GM19351 (cell line): ENCODE measurements around the gene HOXA3.

ENCODE experiments used
- ATAC-seq: cut with Tn5 transposase; IDR thresholded peaks from one replicate; pipeline ENCODE4 v1.9.1; 2021; ENCODE audit warnings: mild to moderate bottlenecking, moderate library complexity; ENCODE audit not compliant: unreplicated experiment

Gene HOXA3

DNA sequence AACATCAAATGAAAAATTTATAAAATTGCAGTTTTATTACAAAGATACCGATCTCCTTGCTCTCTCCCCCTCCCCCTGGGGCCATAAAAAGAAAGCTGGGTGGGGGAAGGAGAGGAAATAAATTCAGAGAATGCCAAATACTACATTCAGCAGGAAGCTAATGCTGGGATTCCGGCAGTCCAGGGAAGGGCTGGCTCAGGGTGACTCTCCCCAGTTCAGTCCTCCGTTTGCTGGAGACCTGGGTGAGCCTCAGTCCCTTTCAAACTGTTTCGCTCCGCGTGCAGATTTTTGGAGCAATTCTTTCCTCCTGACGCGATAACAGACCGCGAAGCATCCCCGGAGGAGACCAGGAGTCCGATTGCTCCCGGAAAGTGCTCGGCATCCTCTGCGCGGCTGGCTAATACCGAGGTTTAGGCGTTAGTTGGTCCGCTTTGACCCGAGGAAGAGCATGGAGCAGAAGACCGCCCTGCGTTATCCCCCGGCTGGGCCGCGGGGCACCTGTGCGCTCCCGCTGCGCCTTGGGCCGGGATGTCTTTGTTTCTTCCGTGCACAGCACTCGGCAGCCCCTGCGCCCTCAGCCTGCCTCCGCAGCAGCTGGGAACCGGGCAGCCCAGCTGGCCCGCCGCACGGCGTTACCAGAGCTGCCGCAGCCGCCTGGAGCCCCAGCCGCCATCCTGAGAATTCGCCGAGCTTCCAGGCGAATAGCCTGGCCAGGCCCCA is 46.0 kb downstream of the HOXA3 start:
- no peak for ATAC-seq

DNA sequence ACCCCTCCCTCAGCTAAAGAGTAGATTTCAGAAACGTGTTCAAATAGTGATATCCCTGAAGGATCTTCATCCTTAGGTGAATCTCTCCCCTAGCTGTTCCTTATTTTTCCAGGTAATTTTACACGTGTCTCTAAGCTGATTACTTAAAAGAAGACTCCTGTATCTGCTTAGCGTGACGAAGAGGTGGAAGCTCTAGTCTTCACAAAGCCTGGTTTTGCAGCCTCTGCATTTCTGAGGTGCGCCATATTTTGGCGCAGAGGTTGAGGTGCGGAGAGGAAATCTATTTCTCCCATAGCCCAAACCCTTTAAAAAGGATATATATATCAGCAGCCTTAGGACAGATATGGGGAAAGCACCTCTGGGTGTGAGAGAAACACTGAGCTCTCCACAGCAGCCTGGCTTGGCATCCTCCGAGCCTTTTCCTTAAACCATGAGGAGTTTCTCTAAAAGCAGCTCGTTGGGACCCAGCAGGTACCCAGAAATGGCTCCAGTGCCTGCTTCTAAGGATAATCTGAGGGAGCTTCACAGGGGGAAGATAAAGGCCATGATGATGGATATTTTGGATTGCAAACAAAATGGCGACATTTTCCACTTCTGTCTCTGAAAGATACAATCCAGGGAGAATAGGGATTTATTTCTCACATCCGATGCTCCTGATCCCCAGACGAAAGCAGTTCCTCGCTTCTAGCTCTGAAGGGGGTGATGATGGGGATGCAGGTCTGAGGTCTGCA is 46.9 kb downstream of the HOXA3 start:
- no peak for ATAC-seq

DNA sequence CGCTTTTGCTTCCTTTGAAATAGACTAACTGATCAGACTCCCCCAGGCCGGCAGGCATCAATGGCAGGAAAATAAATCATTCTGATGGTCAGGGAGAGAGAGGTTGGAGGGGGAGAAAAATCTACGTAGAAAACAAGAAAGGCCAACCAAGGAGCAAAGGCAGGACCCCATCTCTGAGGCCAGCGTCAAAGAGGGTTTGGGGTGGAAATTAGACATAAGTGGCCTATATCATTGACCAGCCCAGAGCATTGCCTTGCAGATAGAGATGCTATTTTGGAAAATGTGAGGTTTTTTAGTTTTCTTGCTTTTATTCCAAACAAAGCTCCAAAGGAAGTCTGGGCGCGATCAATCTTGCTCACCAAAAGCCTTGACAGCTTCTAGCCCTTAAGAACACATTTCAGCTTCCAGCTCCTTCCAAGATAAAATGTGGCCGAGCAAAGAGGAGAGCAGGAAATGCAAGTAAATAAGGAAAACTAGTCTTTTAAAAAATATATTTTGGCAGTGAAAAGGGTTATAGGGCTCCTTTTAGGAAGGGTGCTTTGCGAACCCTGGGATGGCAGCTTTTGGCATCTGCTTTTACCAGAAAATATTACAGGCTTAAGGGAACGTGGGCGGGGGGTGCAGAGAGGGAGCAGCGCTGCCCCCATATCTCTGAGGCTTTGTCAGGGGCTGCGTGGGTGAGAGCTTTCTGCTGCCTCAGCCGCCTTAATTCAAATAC is 47.9 kb downstream of the HOXA3 start:
- ATAC-seq: no peak

DNA sequence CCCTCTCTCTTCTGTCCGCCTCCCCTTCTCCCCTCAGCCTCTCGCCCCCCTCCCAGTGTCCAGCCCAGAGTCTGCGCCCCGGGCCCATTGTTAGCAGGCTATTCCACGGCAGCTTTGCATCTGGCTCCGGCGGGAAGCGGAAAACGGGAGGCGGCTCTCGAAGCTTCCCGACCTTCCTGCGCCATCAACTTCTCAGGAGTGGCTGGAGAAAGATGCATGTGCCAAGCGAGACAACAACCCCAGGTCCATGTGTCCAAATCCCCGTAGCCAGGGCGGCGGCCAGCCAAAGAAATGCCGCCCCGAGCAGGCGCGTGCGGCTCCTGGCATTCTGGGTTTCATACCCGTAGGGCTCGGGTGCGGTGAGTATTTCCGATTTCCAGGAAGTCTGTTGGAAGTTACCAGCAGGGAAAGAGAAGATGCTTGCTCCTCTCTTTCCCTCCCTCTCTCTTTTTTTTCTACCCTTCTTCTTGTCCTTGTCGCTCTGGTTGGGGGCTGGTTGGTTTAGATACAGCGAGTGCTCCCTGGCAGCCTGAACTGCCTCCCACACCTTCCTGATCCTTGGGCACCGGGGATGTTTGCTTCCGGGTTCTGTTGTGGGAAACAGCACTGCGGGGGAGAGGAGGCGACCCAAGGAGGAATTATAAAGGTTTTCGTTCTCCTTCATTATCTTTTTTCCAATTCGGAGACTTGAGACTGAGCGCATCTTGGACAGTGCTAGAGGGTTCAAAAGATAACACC is 48.7 kb downstream of the HOXA3 start:
- no peak for ATAC-seq

DNA sequence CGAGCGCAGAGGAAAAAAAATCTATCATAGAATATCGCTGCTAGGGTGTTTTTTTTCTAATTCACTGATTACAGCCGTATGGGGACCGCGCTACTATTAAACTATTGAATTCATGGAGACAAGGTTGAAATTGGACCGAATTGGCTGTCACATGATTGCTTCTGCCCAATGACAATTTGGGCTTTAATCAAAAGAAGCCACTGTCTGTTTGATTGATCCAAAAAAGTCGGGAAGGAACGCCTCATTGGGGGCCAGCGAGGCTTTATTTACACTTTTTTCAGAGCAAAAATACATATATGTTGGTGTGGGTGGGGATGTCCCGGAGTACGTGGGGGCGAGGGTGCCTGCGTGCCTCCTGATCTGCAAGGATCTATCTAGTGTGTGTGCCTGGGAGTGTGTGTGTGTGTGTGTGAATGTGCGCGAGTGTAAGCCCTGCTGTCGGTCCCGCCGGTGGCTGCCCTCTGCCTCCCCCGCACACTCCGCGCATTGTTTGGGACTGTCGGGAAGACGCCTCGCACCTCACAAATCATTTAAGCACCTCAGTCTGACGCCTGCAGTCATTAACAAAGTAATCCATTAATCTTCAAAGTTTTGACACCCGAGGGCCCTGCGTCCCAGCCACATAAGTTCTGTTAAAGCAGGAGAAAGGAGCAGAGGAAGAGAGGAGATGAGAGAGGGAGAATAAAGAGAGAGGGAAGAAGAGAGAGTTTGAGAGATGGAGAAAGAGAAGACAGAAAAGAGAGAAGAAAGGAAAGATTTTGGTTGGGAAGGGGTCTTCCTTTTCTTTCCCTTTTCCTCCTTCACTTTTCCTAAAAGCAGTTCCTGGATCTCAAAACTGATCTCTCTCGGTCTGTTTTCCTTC is 49.6 kb downstream of the HOXA3 start, which contains the start of gene HOXA2:
TSS of gene HOXA2 (minus strand) at position 103 of the 862 bp plus-strand sequence. CDS start 183 bp downstream, outside the sequence.
- ATAC-seq: no peak

DNA sequence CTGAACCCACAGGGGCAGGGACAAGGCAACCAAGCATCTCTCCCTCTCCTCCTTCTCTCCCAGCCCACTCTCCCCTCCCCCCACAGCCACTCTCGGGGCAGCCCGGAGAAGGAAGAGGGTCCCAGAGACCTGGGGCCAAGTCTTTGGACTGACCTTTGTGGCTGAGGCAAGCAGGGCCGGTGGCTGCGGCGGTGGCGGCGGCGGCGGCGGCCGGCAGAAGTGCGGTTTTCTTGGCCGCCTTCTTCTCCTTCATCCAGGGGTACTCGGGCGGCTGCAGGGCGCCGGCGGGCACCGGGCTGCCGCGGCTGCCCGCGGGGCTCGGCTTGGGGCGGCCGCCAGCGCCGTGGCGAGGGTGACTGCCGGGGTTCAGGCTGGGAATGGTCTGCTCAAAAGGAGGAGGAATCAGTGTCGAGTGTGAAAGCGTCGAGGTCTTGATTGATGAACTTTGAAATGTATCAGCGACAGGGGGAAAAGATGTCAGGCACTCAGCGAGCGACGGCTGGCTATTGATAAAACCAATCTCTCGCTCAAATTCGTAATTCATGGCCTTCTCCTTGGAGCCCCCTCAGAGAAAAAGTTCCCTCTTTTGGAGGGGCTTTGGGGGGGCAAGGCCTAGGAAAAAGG is 50.3 kb downstream of the HOXA3 start:
- ATAC-seq: no peak

DNA sequence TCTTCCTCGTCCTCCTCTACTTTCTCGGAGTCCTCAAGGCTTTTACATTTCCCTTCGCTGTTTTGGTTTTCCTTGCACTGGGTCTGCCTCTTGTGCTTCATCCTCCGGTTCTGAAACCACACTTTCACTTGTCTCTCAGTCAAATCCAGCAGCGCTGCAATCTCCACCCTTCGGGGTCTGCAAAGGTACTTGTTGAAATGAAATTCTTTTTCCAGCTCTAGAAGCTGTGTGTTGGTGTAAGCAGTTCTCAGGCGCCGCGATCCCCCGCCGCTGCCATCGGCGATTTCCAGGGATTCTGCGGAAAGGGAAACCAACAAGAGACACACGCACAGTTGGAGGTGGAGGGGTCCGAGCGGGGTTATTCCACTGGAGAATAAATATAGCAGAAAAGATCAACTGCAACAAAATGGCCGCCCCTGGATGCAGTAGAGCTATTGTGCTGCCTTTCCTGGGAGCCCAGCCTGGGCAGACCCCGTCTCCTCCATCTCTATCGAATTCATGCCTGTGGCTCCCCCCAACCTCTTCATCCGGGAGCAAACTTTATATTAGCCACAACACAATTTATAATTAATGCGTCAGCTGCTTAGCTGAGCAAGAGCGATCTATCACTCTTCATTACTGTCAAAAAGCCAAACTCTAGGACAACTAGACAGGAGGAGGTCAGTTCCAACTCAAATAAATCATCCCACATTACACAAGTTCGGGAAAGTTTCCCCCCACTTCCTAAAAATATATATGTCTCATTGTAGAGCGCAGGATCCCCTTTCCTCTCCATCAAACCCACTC is 51.0 kb downstream of the HOXA3 start:
- ATAC-seq: no peak

DNA sequence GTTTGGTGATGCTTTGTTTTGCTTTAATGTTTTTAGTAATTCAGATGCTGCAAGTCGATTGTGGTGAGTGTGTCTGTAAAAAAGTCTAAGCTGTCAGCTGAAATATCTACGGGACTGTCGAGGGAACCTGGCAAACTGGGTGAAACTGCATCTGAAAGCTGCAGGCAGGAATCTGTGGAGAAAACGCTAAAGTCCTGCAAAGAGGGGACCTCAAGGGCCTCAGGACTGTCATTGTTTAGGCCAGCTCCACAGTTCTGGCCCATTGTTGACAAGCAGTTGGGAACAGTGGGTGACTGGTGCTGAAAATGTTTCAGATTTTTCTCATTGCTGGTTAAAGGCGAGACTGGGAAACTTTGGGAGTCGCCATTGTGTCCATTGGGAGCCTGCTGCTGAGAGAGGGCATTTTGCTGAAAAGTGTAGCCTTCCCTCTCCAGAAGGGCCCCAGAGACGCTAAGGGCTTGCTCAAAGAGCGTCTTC is 51.7 kb downstream of the HOXA3 start:
- no peak for ATAC-seq

DNA sequence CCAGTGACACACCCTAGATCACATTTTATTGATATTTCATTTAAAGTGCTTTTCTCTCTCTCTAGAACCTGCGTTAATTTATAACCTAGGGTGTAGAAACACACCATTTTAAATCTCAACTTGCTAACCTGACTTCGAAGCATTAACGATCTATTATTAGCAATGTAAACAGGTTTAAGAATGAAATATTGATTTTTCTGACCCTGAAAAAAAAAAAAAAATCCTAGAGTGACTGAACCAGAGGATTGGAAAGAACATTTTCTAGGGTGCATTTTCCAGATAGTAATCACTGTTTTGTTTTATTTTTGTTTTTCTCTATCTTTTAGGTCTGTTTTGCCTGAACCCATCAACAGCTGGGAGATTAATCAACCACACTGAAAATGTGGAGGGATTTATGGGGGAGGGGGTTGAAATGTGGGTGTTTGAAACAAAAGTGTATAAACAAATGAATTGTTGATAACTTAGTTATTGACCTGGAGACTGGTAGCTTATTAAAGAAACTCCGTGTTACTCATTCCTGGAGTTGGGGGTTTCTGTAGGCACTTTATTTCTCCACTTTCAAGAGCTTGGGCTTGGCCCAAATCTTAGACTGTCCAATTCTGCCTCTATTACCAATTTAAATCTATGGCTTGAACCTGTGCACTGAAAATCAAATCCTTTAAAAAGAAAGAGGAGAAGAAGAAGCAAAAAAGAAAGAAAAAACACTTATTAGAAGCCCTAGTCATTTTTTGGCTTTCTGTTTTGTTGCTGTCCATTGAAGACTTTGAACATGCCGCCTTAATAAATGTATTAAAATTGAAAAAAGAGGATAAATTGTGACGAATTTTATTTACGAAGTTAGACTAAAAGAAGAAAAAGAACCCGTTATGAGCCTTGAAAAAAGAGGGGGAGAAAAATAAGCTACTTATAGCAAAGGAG is 52.7 kb downstream of the HOXA3 start:
- no peak for ATAC-seq

DNA sequence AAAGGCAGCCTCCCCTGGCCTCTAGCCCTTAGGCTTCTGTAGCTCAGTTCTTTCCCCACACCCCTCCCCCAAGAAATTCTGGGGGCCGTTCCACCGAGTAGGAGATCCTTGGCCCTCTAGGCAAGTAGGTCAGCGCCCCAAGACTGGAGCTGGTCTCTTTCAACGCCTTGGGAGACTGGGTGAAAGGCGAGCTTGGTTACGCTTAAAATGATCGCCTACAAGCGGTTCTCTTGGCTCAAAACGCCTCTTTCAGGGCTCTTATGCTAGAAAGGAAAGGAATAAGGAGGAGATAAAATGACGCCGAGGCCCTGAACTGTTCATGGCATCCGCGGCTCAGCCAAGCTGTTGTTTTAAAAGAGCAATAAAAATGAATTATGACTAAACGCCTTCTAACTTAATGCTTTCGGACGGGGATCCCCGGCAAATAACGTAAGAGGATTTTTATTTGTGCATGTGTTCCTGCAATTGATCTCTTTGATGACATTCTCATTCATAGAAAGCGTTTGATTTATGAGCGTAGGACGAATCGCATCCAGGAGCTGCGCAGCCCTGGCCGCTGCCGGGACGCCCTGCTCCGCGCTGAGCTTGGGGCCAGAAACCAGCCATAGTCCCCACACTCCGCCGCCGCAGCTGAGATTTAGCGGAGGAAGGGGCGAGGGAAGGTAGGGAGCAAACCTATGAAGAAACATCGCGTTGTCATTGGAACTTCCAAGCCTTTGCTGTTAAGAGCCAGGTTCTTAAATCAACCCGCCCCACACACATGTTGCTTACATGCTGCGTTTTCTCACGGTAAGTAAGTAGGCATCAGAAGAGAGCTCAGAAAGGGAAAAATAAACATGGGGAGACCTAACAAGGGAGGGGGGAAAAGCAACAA is 53.6 kb downstream of the HOXA3 start:
- no peak for ATAC-seq

DNA sequence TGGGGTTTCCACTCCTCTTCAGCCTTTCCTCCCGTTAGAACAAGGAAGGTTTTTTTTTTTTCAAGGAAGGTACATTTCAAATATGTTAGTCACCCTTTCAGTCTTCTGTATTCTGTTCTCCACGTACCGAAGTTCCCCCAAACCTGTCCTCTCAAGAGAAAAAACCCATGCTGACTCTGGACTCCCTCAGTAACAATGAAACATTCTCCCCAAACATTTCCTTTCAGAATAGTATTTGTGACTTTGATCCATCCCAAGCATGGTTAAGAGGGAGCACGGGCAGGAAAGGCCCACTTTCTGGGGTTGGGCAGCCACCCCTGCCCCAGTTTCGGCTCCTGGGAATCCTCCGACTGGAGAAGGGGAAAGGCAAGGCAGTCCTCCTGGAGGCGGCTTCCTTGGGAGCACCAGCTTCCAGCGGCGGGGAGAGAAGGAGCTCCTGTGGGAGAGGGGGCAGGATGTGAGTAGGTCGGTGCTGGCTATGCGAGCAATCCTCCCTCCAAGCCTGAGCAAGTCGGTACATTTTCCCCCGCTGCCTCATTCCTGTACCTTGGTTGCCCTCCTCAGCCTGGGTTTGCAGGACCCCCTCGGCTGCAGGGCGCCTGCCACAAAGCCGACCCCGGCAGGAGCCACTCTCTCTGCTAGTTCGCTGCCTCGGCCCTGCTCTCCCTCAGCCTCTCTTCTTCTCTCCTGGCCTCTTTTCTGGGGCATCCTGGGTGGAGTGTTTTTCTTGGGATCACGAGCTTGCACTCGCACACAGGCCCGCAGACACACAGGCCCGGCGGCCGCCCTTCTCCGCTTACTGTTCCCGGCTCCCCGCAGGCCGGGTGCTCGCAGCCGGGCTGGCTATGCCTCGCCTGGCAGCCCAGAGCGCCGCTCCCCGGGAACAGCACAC is 54.5 kb downstream of the HOXA3 start:
- no peak for ATAC-seq

DNA sequence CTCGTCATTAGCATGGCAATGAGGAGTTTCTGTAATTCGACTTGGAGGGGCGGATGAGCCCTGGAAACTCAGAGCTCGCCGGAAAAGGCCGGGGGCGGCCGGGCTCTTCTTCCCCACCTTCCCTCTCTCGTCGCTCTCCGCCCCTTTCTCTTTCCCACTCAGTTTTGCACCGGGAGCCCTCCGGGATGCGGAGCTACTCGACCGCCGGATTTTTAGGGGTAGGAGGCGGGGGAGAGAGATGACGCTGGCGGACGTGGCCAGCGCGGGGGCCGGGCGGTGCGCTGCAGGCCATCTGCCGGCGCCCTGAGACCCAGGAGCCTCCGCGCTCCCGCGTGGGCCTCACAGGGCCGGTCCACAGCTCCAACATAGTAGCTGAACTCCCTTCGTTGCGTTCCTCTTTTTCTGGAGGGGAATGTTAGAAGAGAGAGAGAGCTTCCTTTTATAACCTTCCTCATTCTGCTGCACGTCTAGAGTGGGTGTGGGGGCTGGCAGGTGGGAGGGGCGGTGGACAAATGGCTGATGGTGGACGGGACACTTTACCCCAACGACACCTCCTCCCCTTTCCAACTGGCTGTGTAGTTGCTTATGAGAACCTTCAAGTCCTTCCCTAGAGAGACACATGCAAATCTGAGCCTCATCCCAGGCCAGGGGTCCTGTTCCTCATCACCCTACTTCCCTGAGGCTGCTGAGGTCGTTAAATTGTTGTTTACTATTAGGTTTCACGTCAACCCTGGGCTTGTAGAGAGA is 55.4 kb downstream of the HOXA3 start:
- ATAC-seq: peak; percentile 4

DNA sequence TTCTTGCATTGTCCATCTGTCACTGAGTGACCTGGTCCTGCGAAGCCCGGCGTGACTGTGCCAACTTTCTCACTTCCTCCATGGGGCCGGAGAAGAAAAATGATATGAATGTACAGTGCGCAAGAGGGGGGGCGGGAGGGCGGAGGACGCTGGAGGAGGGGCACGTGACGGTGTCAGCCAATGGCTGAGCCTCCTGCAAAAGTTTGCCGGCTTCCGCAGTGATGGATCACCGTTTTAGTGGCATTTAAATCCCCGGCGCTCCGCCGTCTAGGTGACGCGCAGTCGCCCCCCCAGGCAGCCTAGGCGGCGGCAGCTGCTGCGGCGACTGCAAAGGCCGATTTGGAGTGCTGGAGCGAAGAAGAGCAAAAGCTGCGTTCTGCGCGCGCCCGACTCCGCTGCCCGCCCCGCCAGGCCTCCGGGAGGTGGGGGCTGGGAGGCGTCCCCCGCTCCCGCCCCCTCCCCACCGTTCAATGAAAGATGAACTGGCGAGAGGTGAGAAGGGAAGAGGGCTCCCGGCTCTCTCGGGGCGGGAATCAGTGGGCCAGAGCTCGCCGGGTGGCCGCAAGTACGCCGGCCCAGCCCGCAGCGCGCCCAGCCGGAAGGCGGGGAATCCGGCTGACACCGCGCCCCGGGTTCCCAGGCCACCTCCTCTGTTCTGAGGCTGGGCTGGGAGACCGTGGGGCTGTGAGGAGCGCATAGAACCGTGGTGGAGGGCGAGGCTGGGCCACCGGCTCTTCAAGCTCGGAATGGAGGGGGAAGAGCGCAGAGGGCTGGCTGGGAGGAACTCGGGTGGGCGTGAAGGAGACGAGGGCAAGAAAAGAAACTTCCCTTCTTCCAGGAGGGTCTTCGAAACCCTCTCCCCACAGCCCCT is 56.3 kb downstream of the HOXA3 start, which contains the start of gene HOXA1:
TSS of gene HOXA1 (minus strand) at position 104 of the 871 bp plus-strand sequence. CDS start at position 16, 88 bp downstream.
- ATAC-seq: peak; percentile 89
